ENCODE results near the gene ATP9B. TPM values are rescaled to one million over a fixed set of nuclear protein-coding genes. Genes with fewer than 3 reads are reported as not detected.
A peak's percentile ranks its signal among the peaks of the same experiment; 100 is the strongest.

Gene ATP9B
- total RNA-seq, 1 donor, result 35.4 TPM

GRCh38 chr18:79200546-79201268, 131.5 kb downstream of the ATP9B start:
- no peak for TF ChIP-seq CTCF (IDR thresholded peaks at IDR 0.05; ENCODE audit: insufficient read depth, low read depth, low read length)
- peak; percentile 25 for DNase-seq (ENCODE audit: low read depth)

GRCh38 chr18:79203017-79203605, 133.9 kb downstream of the ATP9B start:
- DNase-seq (ENCODE audit: low read depth), result no peak
- TF ChIP-seq CTCF (IDR thresholded peaks at IDR 0.05; ENCODE audit: insufficient read depth, low read depth, low read length), result no peak

More at GRCh38 chr18:79200546-79201268, 131.5 kb downstream of the ATP9B start:
- no peak overlapping the region for H3K4me3 ChIP-seq (ENCODE audit: low read depth, low read length)

GRCh38 chr18:79204889-79205807, 136.0 kb downstream of the ATP9B start:
- TF ChIP-seq CTCF (IDR thresholded peaks at IDR 0.05; ENCODE audit: insufficient read depth, low read depth, low read length), result no peak
- H3K4me3 ChIP-seq (ENCODE audit: low read depth, low read length), result no peak overlapping the region
- no peak for DNase-seq (ENCODE audit: low read depth)

More at GRCh38 chr18:79203017-79203605, 133.9 kb downstream of the ATP9B start:
- no peak overlapping the region for H3K4me3 ChIP-seq (ENCODE audit: low read depth, low read length)

- TF ChIP-seq CTCF (IDR thresholded peaks at IDR 0.05; ENCODE audit: insufficient read depth, low read depth, low read length), result no peak
- DNase-seq (ENCODE audit: low read depth), result no peak
- H3K4me3 ChIP-seq (ENCODE audit: low read depth, low read length), result no peak overlapping the region
Observed at GRCh38 chr18:79206444-79206843, 137.2 kb downstream of the ATP9B start.

- no peak overlapping the region for H3K4me3 ChIP-seq (ENCODE audit: low read depth, low read length)
- DNase-seq (ENCODE audit: low read depth), result no peak
- TF ChIP-seq CTCF (IDR thresholded peaks at IDR 0.05; ENCODE audit: insufficient read depth, low read depth, low read length), result no peak
Observed at GRCh38 chr18:79208906-79209305, 139.7 kb downstream of the ATP9B start.

GRCh38 chr18:79210002-79210910, 141.1 kb downstream of the ATP9B start:
- no peak for TF ChIP-seq CTCF (IDR thresholded peaks at IDR 0.05; ENCODE audit: insufficient read depth, low read depth, low read length)
- H3K4me3 ChIP-seq (ENCODE audit: low read depth, low read length), result no peak overlapping the region
- DNase-seq (ENCODE audit: low read depth), result no peak

Data from fibroblast of villous mesenchyme (primary cell).